Mucosa of rectum (tissue), 2 donors: ENCODE data around the gene SKP1.

Experiments used
- H3K27ac ChIP-seq, 2 donors: one replicate each; pipeline ENCODE4 v1.7.0; 2013; ENCODE audit warnings: inconsistent platforms in 2 of 2, low read depth in 2 of 2, low read length in 2 of 2
- H3K27me3 ChIP-seq, 2 donors: one replicate each; pipeline ENCODE4 v1.7.0; 2013; ENCODE audit warnings: low read length in 2 of 2; ENCODE audit not compliant: control insufficient read depth in 2 of 2, insufficient read depth in 2 of 2
- H3K36me3 ChIP-seq, 2 donors: one replicate each; pipeline ENCODE4 v1.7.0; 2013; ENCODE audit warnings: low read length in 2 of 2; ENCODE audit not compliant: control insufficient read depth in 2 of 2, insufficient read depth in 2 of 2
- H3K4me1 ChIP-seq, 2 donors: one replicate each; pipeline ENCODE4 v1.7.0; 2013; ENCODE audit warnings: low read length in 2 of 2, mild to moderate bottlenecking in 1 of 2; ENCODE audit not compliant: control insufficient read depth in 2 of 2, insufficient read depth in 2 of 2
- H3K4me3 ChIP-seq, 2 donors: one replicate each; pipeline ENCODE4 v1.7.0; 2013; ENCODE audit warnings: low read length in 2 of 2
- H3K9ac ChIP-seq, 2 donors: one replicate each; pipeline ENCODE4 v1.7.0; 2013; ENCODE audit warnings: low read length in 2 of 2, low read depth in 1 of 2, mild to moderate bottlenecking in 1 of 2
- H3K9me3 ChIP-seq, 2 donors: one replicate each; pipeline ENCODE4 v1.7.0; 2013; ENCODE audit warnings: low read length in 2 of 2; ENCODE audit not compliant: control insufficient read depth in 2 of 2
- donor health status: healthy.
- donor health status: Normal muscosa, but diverticular disease.

The SKP1 gene

DNA sequence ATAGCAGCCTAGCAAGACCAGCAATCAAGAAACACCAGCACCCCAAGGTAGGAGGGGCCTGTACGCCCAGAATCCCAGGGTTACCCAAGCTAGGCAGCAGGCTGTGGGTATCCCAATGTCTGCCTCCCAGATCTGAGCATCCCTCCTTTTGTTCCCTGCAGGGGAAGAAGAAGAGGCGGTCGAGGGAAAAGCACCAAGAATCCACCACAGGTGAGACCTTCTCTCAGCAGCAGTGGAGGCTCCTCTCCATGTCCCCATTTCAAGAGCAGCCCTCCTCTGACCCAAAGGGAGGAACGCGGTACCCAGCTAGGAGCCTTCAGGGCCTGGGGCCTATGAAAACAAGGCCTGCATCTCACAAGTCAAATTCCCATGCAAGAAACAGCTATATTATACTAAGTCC lies 33.3 kb downstream of the SKP1 start:
- peaks cover 26 to 66% of the 10 kb centered on the region in 2 donors for H3K36me3 ChIP-seq

DNA sequence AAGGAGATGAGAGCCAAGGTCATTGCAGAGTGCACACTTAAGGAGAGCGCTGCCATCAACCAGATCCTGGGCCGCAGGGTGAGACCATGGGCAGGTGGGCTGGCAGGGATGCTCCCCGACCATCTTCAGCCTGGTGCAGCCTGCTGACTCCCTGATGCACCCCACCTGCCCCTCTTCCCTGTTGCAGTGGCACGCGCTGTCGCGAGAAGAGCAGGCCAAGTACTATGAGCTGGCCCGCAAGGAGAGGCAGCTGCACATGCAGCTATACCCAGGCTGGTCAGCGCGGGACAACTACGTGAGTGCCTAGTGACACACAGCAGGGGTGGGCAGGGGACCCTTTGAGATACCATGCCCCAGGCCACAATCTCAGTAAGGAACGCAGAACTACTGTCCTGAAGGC lies 33.9 kb downstream of the SKP1 start:
- Histone ChIP-seq H3K4me1 (peaks cover 0 to 4% of the 10 kb centered on the region in 2 donors), H3K9ac (no peak overlapping the region), H3K9me3 (no peaks in the 10 kb centered on the region), H3K27ac (no peak overlapping the region), H3K36me3 (peaks cover 26 to 64% of the 10 kb centered on the region in 2 donors), H3K4me3 (no peak overlapping the region), H3K27me3 (no peaks in the 10 kb centered on the region)

More for the DNA sequence above, 33.3 kb downstream of the SKP1 start:
- Histone ChIP-seq H3K4me3 (no peak overlapping the region), H3K9ac (no peak overlapping the region), H3K9me3 (no peaks in the 10 kb centered on the region), H3K4me1 (peaks cover 0 to 4% of the 10 kb centered on the region in 2 donors), H3K27ac (no peak overlapping the region), H3K27me3 (no peaks in the 10 kb centered on the region)

DNA sequence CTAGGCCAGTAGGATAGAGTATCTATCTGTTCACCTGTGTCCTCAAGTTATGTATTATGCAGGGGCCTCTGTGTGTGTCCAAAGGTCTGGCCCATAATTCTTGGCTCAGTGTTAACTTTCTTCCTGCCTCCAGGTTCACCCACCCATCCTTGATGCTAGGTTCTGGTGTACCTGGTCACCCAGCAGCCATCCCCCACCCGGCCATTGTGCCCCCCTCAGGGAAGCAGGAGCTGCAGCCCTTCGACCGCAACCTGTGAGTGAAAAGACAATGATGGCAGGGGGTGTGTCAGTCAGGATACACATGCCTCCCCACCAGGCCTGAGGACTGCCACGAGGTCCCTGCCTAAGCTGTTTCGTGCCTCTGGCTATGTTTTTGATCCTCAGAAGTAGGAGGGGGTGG lies 34.7 kb downstream of the SKP1 start:
- no peak overlapping the region for H3K27ac ChIP-seq
- no peaks in the 10 kb centered on the region for H3K27me3 ChIP-seq
- no peak overlapping the region for H3K9ac ChIP-seq
- peaks cover 0 to 4% of the 10 kb centered on the region in 2 donors for H3K4me1 ChIP-seq
- no peak overlapping the region for H3K4me3 ChIP-seq
- H3K36me3 ChIP-seq, result peaks cover 26 to 62% of the 10 kb centered on the region in 2 donors
- H3K9me3 ChIP-seq, result no peaks in the 10 kb centered on the region

- Histone ChIP-seq H3K9me3 (no peaks in the 10 kb centered on the region), H3K36me3 (peaks cover 30 to 61% of the 10 kb centered on the region in 2 donors), H3K4me3 (no peak overlapping the region), H3K27me3 (no peaks in the 10 kb centered on the region), H3K9ac (no peak overlapping the region), H3K4me1 (peaks cover 0 to 4% of the 10 kb centered on the region in 2 donors), H3K27ac (no peak overlapping the region)
Measured at GRCh38 chr5:134141331-134142050, 35.3 kb downstream of the SKP1 start.

DNA sequence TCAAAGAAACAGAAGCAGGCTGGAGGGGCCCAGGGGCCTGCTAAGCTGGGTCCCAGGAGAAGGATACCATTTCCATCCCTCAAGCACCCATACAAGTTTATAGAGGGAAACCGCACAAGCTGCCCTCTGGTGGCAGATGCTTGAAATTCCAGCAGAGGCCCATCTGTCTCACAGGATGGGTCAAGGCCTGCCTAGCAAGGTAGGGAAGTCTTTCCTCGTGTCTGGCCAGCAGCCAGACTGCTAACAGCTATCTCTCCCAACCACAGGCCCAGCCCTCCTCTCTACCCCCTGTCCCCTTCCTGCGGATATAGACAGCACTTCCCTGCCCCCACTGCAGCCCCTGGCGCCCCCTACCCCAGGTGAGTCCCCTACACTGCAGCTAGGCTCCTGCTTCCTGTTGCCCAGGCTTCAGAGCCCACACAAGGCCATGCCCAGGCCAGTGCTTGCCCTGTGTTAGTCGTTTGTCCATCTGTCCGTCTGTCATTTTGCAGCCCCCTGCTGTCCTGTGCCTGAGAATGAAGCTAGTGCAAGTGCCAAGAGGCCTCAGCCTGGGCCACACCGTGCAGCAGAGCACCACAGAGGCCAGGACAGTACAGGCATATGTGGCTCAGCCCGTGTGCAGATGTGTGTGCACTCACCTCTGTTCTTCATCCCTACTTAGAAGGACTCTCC lies 36.1 kb downstream of the SKP1 start:
- no peak overlapping the region for H3K4me3 ChIP-seq
- H3K27ac ChIP-seq, result no peak overlapping the region
- peaks cover 33 to 60% of the 10 kb centered on the region in 2 donors for H3K36me3 ChIP-seq
- no peak overlapping the region for H3K9ac ChIP-seq
- H3K4me1 ChIP-seq, result peaks cover 0 to 4% of the 10 kb centered on the region in 2 donors
- no peaks in the 10 kb centered on the region for H3K27me3 ChIP-seq
- no peaks in the 10 kb centered on the region for H3K9me3 ChIP-seq

DNA sequence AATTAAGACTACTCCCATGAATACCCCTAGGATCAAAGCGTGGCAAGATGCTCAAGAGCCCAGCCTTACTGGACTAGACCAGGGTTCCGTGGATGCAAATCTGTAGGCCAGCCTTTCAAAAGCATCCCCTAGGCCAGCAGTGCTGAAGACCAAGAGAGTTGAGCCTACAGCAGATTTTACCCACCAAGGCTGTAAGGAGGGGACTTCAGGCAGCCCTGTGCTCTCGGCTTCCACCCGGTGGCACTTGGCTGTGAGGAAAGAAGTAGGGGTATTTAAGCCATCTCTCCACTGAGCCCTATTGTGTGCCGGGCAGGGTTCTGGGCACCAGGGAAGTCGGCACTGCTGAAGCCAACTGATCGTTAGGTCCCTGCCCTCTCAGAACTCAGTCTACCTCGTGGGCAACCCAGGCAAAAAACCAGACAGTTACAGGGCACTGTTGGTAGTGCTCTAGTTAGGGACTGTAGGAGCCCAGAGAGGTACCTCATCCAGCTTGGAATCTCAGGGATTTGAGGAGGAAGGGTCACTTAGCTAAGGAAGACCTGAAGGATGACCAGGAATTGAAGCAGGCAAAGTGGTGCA lies 36.8 kb downstream of the SKP1 start:
- Histone ChIP-seq H3K27ac (no peak overlapping the region), H3K9me3 (no peaks in the 10 kb centered on the region), H3K4me1 (peaks cover 0 to 4% of the 10 kb centered on the region in 2 donors), H3K4me3 (no peak overlapping the region), H3K27me3 (no peaks in the 10 kb centered on the region), H3K36me3 (peaks cover 32 to 59% of the 10 kb centered on the region in 2 donors), H3K9ac (no peak overlapping the region)

GRCh38 chr5:134139377-134139851 lies 37.3 kb downstream of the SKP1 start:
- no peaks in the 10 kb centered on the region for H3K27me3 ChIP-seq
- peak overlapping the region in 1 of 2 donors; percentile 9 for H3K27ac ChIP-seq
- peaks cover 28 to 57% of the 10 kb centered on the region in 2 donors for H3K36me3 ChIP-seq
- H3K9ac ChIP-seq, result no peak overlapping the region
- H3K4me3 ChIP-seq, result no peak overlapping the region
- H3K9me3 ChIP-seq, result no peaks in the 10 kb centered on the region
- H3K4me1 ChIP-seq, result peaks cover 0 to 4% of the 10 kb centered on the region in 2 donors

GRCh38 chr5:134138416-134139376 lies 38.1 kb downstream of the SKP1 start:
- Histone ChIP-seq H3K9ac (no peak overlapping the region), H3K27ac (peak overlapping the region in 1 of 2 donors; percentile 9), H3K27me3 (no peaks in the 10 kb centered on the region), H3K4me1 (peaks cover 0 to 4% of the 10 kb centered on the region in 2 donors), H3K4me3 (no peak overlapping the region), H3K36me3 (peaks cover 23 to 55% of the 10 kb centered on the region in 2 donors), H3K9me3 (no peaks in the 10 kb centered on the region)

DNA sequence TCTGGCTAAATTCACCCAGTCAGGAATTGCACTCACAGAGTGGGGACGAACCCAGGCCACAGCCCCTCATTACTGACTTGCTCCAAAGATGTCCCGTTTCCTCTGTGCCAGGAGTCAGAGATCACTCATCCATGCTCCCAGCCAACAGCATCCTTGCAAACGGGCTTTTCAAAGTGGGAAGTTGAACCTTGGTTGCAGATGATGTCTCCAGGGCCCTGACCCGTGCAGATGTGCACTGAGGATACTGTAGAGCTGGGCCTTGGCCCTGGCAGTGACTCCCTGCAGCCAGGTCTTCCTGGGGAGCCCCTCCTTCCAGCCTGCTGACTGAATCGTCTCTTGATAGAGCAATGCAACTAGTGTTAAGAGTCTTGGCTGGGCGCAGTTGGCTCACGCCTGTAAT lies 40.0 kb downstream of the SKP1 start:
- no peak overlapping the region for H3K9ac ChIP-seq
- peaks cover 16 to 44% of the 10 kb centered on the region in 2 donors for H3K36me3 ChIP-seq
- peaks cover 1 to 8% of the 10 kb centered on the region in 2 donors for H3K4me1 ChIP-seq
- no peak overlapping the region for H3K4me3 ChIP-seq
- H3K9me3 ChIP-seq, result no peaks in the 10 kb centered on the region
- no peaks in the 10 kb centered on the region for H3K27me3 ChIP-seq
- H3K27ac ChIP-seq, result no peak overlapping the region
